Measurements from ENCODE around the gene SLC49A3. TPM values are rescaled to one million over a fixed set of nuclear protein-coding genes. Genes with fewer than 3 reads are reported as not detected.
A peak's percentile ranks its signal among the peaks of the same experiment; 100 is the strongest.

Gene SLC49A3
- total RNA-seq, 2 donors from 2014 or later: 15.1 to 16.4 TPM

- no peak overlapping the region for H3K9ac ChIP-seq (ENCODE audit: extremely low read depth, low read length, poor library complexity, severe bottlenecking)
- peaks cover 3% of the 10 kb centered on the region for H3K4me1 ChIP-seq (ENCODE audit: control insufficient read depth, insufficient read depth, low read length)
- Mint-ChIP-seq H3K36me3 (ENCODE audit: low read depth) (peaks cover 5% of the 10 kb centered on the region), H3K4me1 (no peaks in the 10 kb centered on the region), H3K9me3 (no peaks in the 10 kb centered on the region), H3K27me3 (ENCODE audit: insufficient read depth) (no peaks in the 10 kb centered on the region), H3K4me3 (peak overlapping the region; percentile 53), H3K27ac (peak overlapping the region; percentile 30)
- no peak overlapping the region for H3K4me3 ChIP-seq (ENCODE audit: low read length)
- TF ChIP-seq CTCF (conservative IDR thresholded peaks at IDR 0.05): no peak
- WGBS, 2 experiments (ENCODE audit: insufficient coverage in 1 of 2, insufficient read length in 1 of 2): 87 to 89% methylated on average over 31 to 38 of the region's 38 CpGs
- H3K36me3 ChIP-seq (ENCODE audit: control insufficient read depth, insufficient read depth, low read length): no peaks in the 10 kb centered on the region
- H3K27ac ChIP-seq (ENCODE audit: low read depth, low read length): no peak overlapping the region
- peak; percentile 79 for DNase-seq
- no peaks in the 10 kb centered on the region for H3K9me3 ChIP-seq (ENCODE audit: control insufficient read depth, low read length)
- H3K27me3 ChIP-seq (ENCODE audit: control insufficient read depth, insufficient read depth, low read length, poor library complexity, severe bottlenecking): no peaks in the 10 kb centered on the region
Measured at GRCh38 chr4:687048-687970, 1.6 kb downstream of the SLC49A3 start.

- TF ChIP-seq CTCF (conservative IDR thresholded peaks at IDR 0.05): no peak
- no peak for DNase-seq
- H3K9ac ChIP-seq (ENCODE audit: extremely low read depth, low read length, poor library complexity, severe bottlenecking): no peak overlapping the region
- H3K27me3 ChIP-seq (ENCODE audit: control insufficient read depth, insufficient read depth, low read length, poor library complexity, severe bottlenecking): no peaks in the 10 kb centered on the region
- no peaks in the 10 kb centered on the region for H3K9me3 ChIP-seq (ENCODE audit: control insufficient read depth, low read length)
- WGBS, 2 experiments (ENCODE audit: insufficient coverage in 1 of 2, insufficient read length in 1 of 2): 94 to 95% methylated on average over 25 to 31 of the region's 31 CpGs
- no peaks in the 10 kb centered on the region for H3K4me1 Mint-ChIP-seq
- no peak overlapping the region for H3K4me3 ChIP-seq (ENCODE audit: low read length)
- no peak overlapping the region for H3K4me3 Mint-ChIP-seq
- H3K27ac Mint-ChIP-seq: no peak overlapping the region
- H3K9me3 Mint-ChIP-seq: no peaks in the 10 kb centered on the region
- no peaks in the 10 kb centered on the region for H3K27me3 Mint-ChIP-seq (ENCODE audit: insufficient read depth)
- H3K27ac ChIP-seq (ENCODE audit: low read depth, low read length): no peak overlapping the region
- peaks cover 3% of the 10 kb centered on the region for H3K4me1 ChIP-seq (ENCODE audit: control insufficient read depth, insufficient read depth, low read length)
- H3K36me3 ChIP-seq (ENCODE audit: control insufficient read depth, insufficient read depth, low read length): no peaks in the 10 kb centered on the region
- peaks cover 5% of the 10 kb centered on the region for H3K36me3 Mint-ChIP-seq (ENCODE audit: low read depth)
Measured at GRCh38 chr4:686413-687040, 2.4 kb downstream of the SLC49A3 start.

GRCh38 chr4:685679-686412, 3.1 kb downstream of the SLC49A3 start:
- no peak overlapping the region for H3K4me3 Mint-ChIP-seq
- H3K27me3 Mint-ChIP-seq (ENCODE audit: insufficient read depth): no peaks in the 10 kb centered on the region
- no peaks in the 10 kb centered on the region for H3K4me1 Mint-ChIP-seq
- H3K27ac ChIP-seq (ENCODE audit: low read depth, low read length): no peak overlapping the region
- peaks cover 3% of the 10 kb centered on the region for H3K4me1 ChIP-seq (ENCODE audit: control insufficient read depth, insufficient read depth, low read length)
- no peak overlapping the region for H3K4me3 ChIP-seq (ENCODE audit: low read length)
- H3K36me3 ChIP-seq (ENCODE audit: control insufficient read depth, insufficient read depth, low read length): no peaks in the 10 kb centered on the region
- no peak for TF ChIP-seq CTCF (conservative IDR thresholded peaks at IDR 0.05)
- peaks cover 5% of the 10 kb centered on the region for H3K36me3 Mint-ChIP-seq (ENCODE audit: low read depth)
- H3K9me3 ChIP-seq (ENCODE audit: control insufficient read depth, low read length): no peaks in the 10 kb centered on the region
- WGBS, 2 experiments (ENCODE audit: insufficient coverage in 1 of 2, insufficient read length in 1 of 2): 94 to 99% methylated on average over 27 to 37 of the region's 37 CpGs
- H3K9ac ChIP-seq (ENCODE audit: extremely low read depth, low read length, poor library complexity, severe bottlenecking): no peak overlapping the region
- no peak overlapping the region for H3K27ac Mint-ChIP-seq
- H3K9me3 Mint-ChIP-seq: no peaks in the 10 kb centered on the region
- no peaks in the 10 kb centered on the region for H3K27me3 ChIP-seq (ENCODE audit: control insufficient read depth, insufficient read depth, low read length, poor library complexity, severe bottlenecking)
- DNase-seq: no peak
